H1 (cell line): ENCODE results near the gene PLXDC2. TPM values are rescaled to one million over a fixed set of nuclear protein-coding genes. Genes with fewer than 3 reads are reported as not detected.

Experiments
- CTCF ChIA-PET: fragments of 300-600 bp; sonication (Branson Sonifier 250); formaldehyde crosslinking; loops from one replicate; lab custom pipeline; 2021; ENCODE audit not compliant: partially characterized antibody; lab: Charles Lee
- POLR2A ChIA-PET: fragments of 300-600 bp; sonication (Branson Sonifier 250); formaldehyde crosslinking; loops from one replicate; lab custom pipeline; 2021; ENCODE audit warnings: inconsistent platforms; ENCODE audit not compliant: partially characterized antibody; lab: Charles Lee
- DNase-seq, 2 experiments: peaks; one replicate each; pipeline versions ENCODE4 v3.0.0 to v3.0.0-alpha.2; 2010 to 2022; ENCODE audit warnings: low spot score in 2 of 2, low read depth in 1 of 2, mixed read lengths in 1 of 2
- FAIRE-seq: peaks from 2 replicates; lab custom pipeline; 2011; peaks lifted over from hg19 to GRCh38; lab: Jason Lieb, UNC
- H2AFZ ChIP-seq: 2 replicates; pipeline ENCODE4 v1.8.1; 2012; ENCODE audit warnings: low read length, inconsistent platforms
- H2AK5ac ChIP-seq: 2 replicates; pipeline ENCODE4 v1.6.1; 2013; ENCODE audit warnings: low read depth, low read length
- H2BK120ac ChIP-seq: replicated peaks from 2 replicates; pipeline ENCODE3; 2013; ENCODE audit warnings: low read depth, low read length, inconsistent platforms
- H2BK12ac ChIP-seq: 2 replicates; pipeline ENCODE4 v1.6.1; 2013; ENCODE audit warnings: low read depth, low read length
- H2BK15ac ChIP-seq: 2 replicates; pipeline ENCODE4 v1.6.1; 2013; ENCODE audit warnings: low read length
- H2BK20ac ChIP-seq: 2 replicates; pipeline ENCODE4 v1.6.1; 2013; ENCODE audit warnings: low read length
- H2BK5ac ChIP-seq: 2 replicates; pipeline ENCODE4 v1.6.1; 2013; ENCODE audit warnings: low read depth, low read length
- H3K14ac ChIP-seq: 2 replicates; pipeline ENCODE4 v1.6.1; 2013; ENCODE audit warnings: inconsistent platforms; ENCODE audit not compliant: insufficient read length
- H3K18ac ChIP-seq: 2 replicates; pipeline ENCODE4 v1.6.1; 2013; ENCODE audit warnings: low read length; ENCODE audit errors: extremely low read depth
- H3K23ac ChIP-seq: 2 replicates; pipeline ENCODE4 v1.6.1; 2013; ENCODE audit warnings: inconsistent platforms; ENCODE audit not compliant: insufficient read length
- H3K23me2 ChIP-seq: 2 replicates; pipeline ENCODE4 v1.6.1; 2013; ENCODE audit warnings: low read depth, low read length
- H3K27ac ChIP-seq: 2 replicates; pipeline ENCODE4 v1.6.1; 2011; ENCODE audit warnings: low read depth, low read length, inconsistent platforms
- H3K27me3 ChIP-seq, 4 experiments: replicated peaks in 1 of 4; 1 replicate in 1 of 4; 2 replicates in 3 of 4; pipeline versions ENCODE4 v1.6.1 to v1.8.1; 2011 to 2013; ENCODE audit warnings: low read length in 3 of 4, mild to moderate bottlenecking in 3 of 4, inconsistent platforms in 2 of 4, mixed read lengths in 2 of 4, moderate library complexity in 1 of 4; ENCODE audit not compliant: control insufficient read depth in 3 of 4, insufficient read depth in 3 of 4; ENCODE audit errors: extremely low read depth in 1 of 4
- H3K36me3 ChIP-seq, 4 experiments: 2 replicates each; pipeline versions ENCODE4 v1.6.1 to v1.8.1; 2011 to 2013; ENCODE audit warnings: mild to moderate bottlenecking in 4 of 4, low read length in 3 of 4, moderate library complexity in 2 of 4, control low read depth in 1 of 4, inconsistent platforms in 1 of 4; ENCODE audit not compliant: insufficient read depth in 4 of 4, control insufficient read depth in 2 of 4
- H3K4ac ChIP-seq: replicated peaks from 2 replicates; pipeline ENCODE3; 2013; ENCODE audit warnings: low read length, low read depth, mixed read lengths, inconsistent platforms; ENCODE audit not compliant: insufficient read length
- H3K4me1 ChIP-seq, 4 experiments: replicated peaks in 1 of 4; 1 replicate in 1 of 4; 2 replicates in 3 of 4; pipeline versions ENCODE4 v1.6.1 to v1.8.1; 2011 to 2013; ENCODE audit warnings: low read length in 3 of 4, inconsistent platforms in 2 of 4, mixed read lengths in 1 of 4; ENCODE audit not compliant: insufficient read depth in 4 of 4, control insufficient read depth in 3 of 4
- H3K4me2 ChIP-seq, 2 experiments: 2 replicates each; pipeline versions ENCODE4 v1.6.1 to v1.8.1; 2011 to 2013; ENCODE audit warnings: low read depth in 2 of 2, low read length in 2 of 2, control low read depth in 1 of 2, inconsistent platforms in 1 of 2, mild to moderate bottlenecking in 1 of 2; ENCODE audit not compliant: insufficient read depth in 1 of 2
- H3K4me3 ChIP-seq, 4 experiments: fragments of 200-600, 300-600 bp in 1 of 4; sonication (generic), shearing (Covaris generic), sonication (Bioruptor Twin) in 1 of 4; 2 replicates each; pipeline versions ENCODE4 v1.5.1 to v1.8.1; 2011 to 2016; ENCODE audit warnings: low read length in 4 of 4, low read depth in 3 of 4, control low read depth in 2 of 4, inconsistent platforms in 2 of 4, mild to moderate bottlenecking in 2 of 4, mixed read lengths in 1 of 4, moderate library complexity in 1 of 4; ENCODE audit not compliant: insufficient read depth in 2 of 4; ENCODE audit errors: extremely low read depth in 1 of 4
- H3K56ac ChIP-seq: replicated peaks from 2 replicates; pipeline ENCODE3; 2013; ENCODE audit warnings: low read depth, mild to moderate bottlenecking, mixed read lengths, low read length, inconsistent platforms; ENCODE audit not compliant: insufficient read length
- H3K79me1 ChIP-seq: 2 replicates; pipeline ENCODE4 v1.6.1; 2013; ENCODE audit warnings: low read depth, low read length, control low read depth
- H3K79me2 ChIP-seq, 2 experiments: 2 replicates each; pipeline versions ENCODE4 v1.6.1 to v1.8.1; 2012 to 2013; ENCODE audit warnings: low read length in 2 of 2, mild to moderate bottlenecking in 2 of 2, inconsistent platforms in 1 of 2; ENCODE audit not compliant: insufficient read depth in 2 of 2, control insufficient read depth in 1 of 2
- H3K9ac ChIP-seq, 4 experiments: replicated peaks in 1 of 4; 1 replicate in 1 of 4; 2 replicates in 3 of 4; pipeline versions ENCODE4 v1.6.1 to v1.8.1; 2011 to 2013; ENCODE audit warnings: low read depth in 3 of 4, low read length in 3 of 4, control low read depth in 2 of 4, mild to moderate bottlenecking in 2 of 4, moderate library complexity in 2 of 4, inconsistent platforms in 1 of 4; ENCODE audit errors: extremely low read depth in 1 of 4
- H3K9me3 ChIP-seq, 2 experiments: 2 replicates each; pipeline versions ENCODE4 v1.6.1 to v1.8.1; 2012 to 2013; ENCODE audit warnings: mild to moderate bottlenecking in 2 of 2, moderate library complexity in 2 of 2, control low read depth in 1 of 2, inconsistent platforms in 1 of 2, low read depth in 1 of 2, low read length in 1 of 2, mixed read lengths in 1 of 2; ENCODE audit not compliant: insufficient read depth in 2 of 2
- H4K20me1 ChIP-seq, 2 experiments: replicated peaks in 1 of 2; 2 replicates each; pipeline versions ENCODE3 to v1.8.1; 2011 to 2013; ENCODE audit warnings: inconsistent platforms in 2 of 2, low read length in 2 of 2, mild to moderate bottlenecking in 1 of 2; ENCODE audit not compliant: insufficient read depth in 2 of 2, control insufficient read depth in 1 of 2
- H4K5ac ChIP-seq: 2 replicates; pipeline ENCODE4 v1.6.1; 2013; ENCODE audit warnings: low read length, low read depth, mixed read lengths, inconsistent platforms; ENCODE audit not compliant: insufficient read length
- H4K8ac ChIP-seq: 2 replicates; pipeline ENCODE4 v1.8.0; 2013; ENCODE audit warnings: mild to moderate bottlenecking, moderate library complexity, low read length, inconsistent platforms; ENCODE audit not compliant: insufficient read depth; ENCODE audit errors: extremely low read depth
- H4K91ac ChIP-seq: replicated peaks from 2 replicates; pipeline ENCODE3; 2013; ENCODE audit warnings: low read length, mixed read lengths, inconsistent platforms; ENCODE audit not compliant: insufficient read length
- BCL11A ChIP-seq, 2 experiments: IDR thresholded peaks; one replicate each; pipeline ENCODE4 v1.6.1; 2011; ENCODE audit warnings: low read depth in 2 of 2, low read length in 2 of 2, mild to moderate bottlenecking in 2 of 2
- CBX5 ChIP-seq: fragments of 300-800, 300-1000 bp; sonication (generic); IDR thresholded peaks from 2 replicates; pipeline ENCODE4 v1.7.1; 2016; ENCODE audit warnings: antibody characterized with exemption, low read length, low read depth
- E2F6 ChIP-seq: IDR thresholded peaks from 2 replicates; pipeline ENCODE4 v1.6.1; 2012; ENCODE audit warnings: inconsistent platforms
- HDAC2 ChIP-seq, 2 experiments: fragments of 300-600 bp in 1 of 2; sonication (generic) in 1 of 2; IDR thresholded peaks; 2 replicates each; pipeline ENCODE4 v1.6.1; 2011 to 2012; ENCODE audit warnings: low read depth in 2 of 2, low read length in 2 of 2, mild to moderate bottlenecking in 2 of 2, moderate library complexity in 2 of 2, borderline replicate concordance in 1 of 2, inconsistent platforms in 1 of 2
- KDM5A ChIP-seq: fragments of 200-600 bp; IDR thresholded peaks from 2 replicates; pipeline ENCODE4 v1.7.1; 2012; ENCODE audit warnings: mild to moderate bottlenecking, low read length, inconsistent platforms, mixed read lengths
- NANOG ChIP-seq: IDR thresholded peaks from 2 replicates; pipeline ENCODE4 v1.6.1; 2011; ENCODE audit warnings: low read length, low read depth, mild to moderate bottlenecking, inconsistent platforms; ENCODE audit not compliant: insufficient read depth, poor library complexity, severe bottlenecking
- NRF1 ChIP-seq: IDR thresholded peaks from 2 replicates; pipeline ENCODE4 v1.6.1; 2011; ENCODE audit warnings: mild to moderate bottlenecking, low read depth, low read length, improper control_type of control experiment
- POLR2A ChIP-seq, 2 experiments: IDR thresholded peaks; 1 replicate in 1 of 2; 2 replicates in 1 of 2; pipeline ENCODE4 v1.6.1; 2011; ENCODE audit warnings: low read depth in 2 of 2, low read length in 2 of 2, mild to moderate bottlenecking in 2 of 2; ENCODE audit errors: control extremely low read depth in 1 of 2
- RBBP5 ChIP-seq: IDR thresholded peaks from 2 replicates; pipeline ENCODE4 v1.7.1; 2012; ENCODE audit warnings: low read depth, mild to moderate bottlenecking, inconsistent platforms, low read length, moderate library complexity, borderline replicate concordance
- RXRA ChIP-seq: IDR thresholded peaks from 2 replicates; pipeline ENCODE4 v1.6.1; 2011; ENCODE audit warnings: low read depth, mild to moderate bottlenecking, low read length, moderate library complexity; ENCODE audit not compliant: insufficient read depth
- SAP30 ChIP-seq: fragments of 300-600 bp; sonication (generic); IDR thresholded peaks from 2 replicates; pipeline ENCODE4 v1.7.1; 2012; ENCODE audit warnings: low read length, moderate library complexity, mild to moderate bottlenecking, inconsistent platforms; ENCODE audit not compliant: insufficient read depth, insufficient replicate concordance
- SP4 ChIP-seq: IDR thresholded peaks from 2 replicates; pipeline ENCODE4 v1.6.1; 2012; ENCODE audit warnings: low read length, inconsistent platforms
- SRF ChIP-seq: IDR thresholded peaks from 2 replicates; pipeline ENCODE4 v1.6.1; 2011; ENCODE audit warnings: mild to moderate bottlenecking, low read depth, low read length, moderate library complexity
- YY1 ChIP-seq: IDR thresholded peaks from 2 replicates; pipeline ENCODE4 v1.6.1; 2011; ENCODE audit warnings: low read depth, mild to moderate bottlenecking, low read length
- polyA plus RNA-seq, 7 experiments: library from polyadenylated mRNA; depleted of rRNA in 3 of 7; stranded (reverse) in 5 of 7; unstranded in 2 of 7; fragments of >200 nt in 5 of 7; fragments of 200-250 nt in 2 of 7; gene quantifications; 1 replicate in 5 of 7; 2 replicates in 1 of 7; 4 replicates in 1 of 7; pipeline versions ENCODE4 v1.2.1 to v1.2.3, GENCODE V29; 2011 to 2013; ENCODE audit warnings: missing spikeins in 2 of 7, mixed read lengths in 2 of 7
- total RNA-seq: library from RNA; stranded (reverse); fragmentation: NEBNext Ultra II Directional; extraction: Animal tissue kit (Norgen Biotek cat#: 25700); gene quantifications from 2 replicates; pipeline ENCODE4 v1.2.1, GENCODE V29; 2021
- TF ChIP-seq, protein P1 (sequence below): IDR thresholded peaks from 2 replicates; pipeline ENCODE4 v1.6.1; 2012; ENCODE audit warnings: inconsistent platforms

PLXDC2 gene
- total and polyA plus RNA-seq, 2 of the 8 experiments (the other 6 are each of a cell fraction or from before 2014, with no cell fraction given) = 23.0 to 40.5 TPM

DNA sequence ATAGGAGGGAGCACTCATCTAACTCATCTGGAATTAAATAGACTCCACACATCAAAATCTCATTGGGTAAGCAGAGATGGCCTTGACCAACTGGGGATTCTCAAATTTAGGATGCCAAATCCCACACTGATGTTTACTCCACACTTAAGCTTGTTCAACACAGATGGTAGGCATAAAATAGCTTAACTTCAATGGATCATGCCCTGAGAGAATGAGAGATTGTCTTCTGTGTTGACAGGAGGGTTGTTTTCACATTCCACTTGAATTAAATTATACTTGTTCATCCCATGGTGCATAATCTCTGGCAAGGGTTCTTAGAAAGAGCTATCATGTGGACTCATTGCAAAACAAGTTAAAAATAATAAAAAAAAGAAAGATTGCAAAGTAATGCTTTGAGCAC lies 391.4 kb downstream of the PLXDC2 start:
- no peak overlapping the region for H2BK120ac ChIP-seq
- peaks cover 0 to 4% (median 2%) of the 10 kb centered on the region in 4 experiments; a peak in 3 of 8 replicates for H3K36me3 ChIP-seq
- no peaks in the 10 kb centered on the region for H3K79me1 ChIP-seq
- no peak overlapping the region for H3K4me3 ChIP-seq
- no peaks in the 10 kb centered on the region for H3K27me3 ChIP-seq
- no peak overlapping the region for H2BK12ac ChIP-seq
- no peak overlapping the region for H3K14ac ChIP-seq
- H2BK20ac ChIP-seq = no peak overlapping the region
- no peak overlapping the region for H3K18ac ChIP-seq
- H3K4me2 ChIP-seq = no peak overlapping the region
- POLR2A ChIA-PET = no interaction called here
- H4K91ac ChIP-seq = no peak overlapping the region
- H3K27ac ChIP-seq = no peak overlapping the region
- no peak overlapping the region for H3K23ac ChIP-seq
- FAIRE-seq (no peak), DNase-seq (no peak)
- no peak overlapping the region for H2AFZ ChIP-seq
- H3K4ac ChIP-seq = no peak overlapping the region
- H4K5ac ChIP-seq = no peak overlapping the region
- no peak overlapping the region for H3K56ac ChIP-seq
- no peak overlapping the region for H2AK5ac ChIP-seq
- no peak for TF ChIP-seq RXRA
- TF ChIP-seq SRF = no peak
- TF ChIP-seq NRF1 = no peak
- no peak for TF ChIP-seq CBX5
- TF ChIP-seq YY1 = no peak
- TF ChIP-seq HDAC2 (IDR thresholded peaks at IDR 0.05; ENCODE audit: borderline replicate concordance in 1 of 2, low read depth in 2 of 2, low read length in 2 of 2) = no peak
- TF ChIP-seq POLR2A (IDR thresholded peaks at IDR 0.05; ENCODE audit: control extremely low read depth in 1 of 2, low read depth in 2 of 2, low read length in 2 of 2) = no peak
- TF ChIP-seq, protein P1, sequence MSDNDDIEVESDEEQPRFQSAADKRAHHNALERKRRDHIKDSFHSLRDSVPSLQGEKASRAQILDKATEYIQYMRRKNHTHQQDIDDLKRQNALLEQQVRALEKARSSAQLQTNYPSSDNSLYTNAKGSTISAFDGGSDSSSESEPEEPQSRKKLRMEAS = no peak
- no peak for TF ChIP-seq SAP30
- no peak for TF ChIP-seq RBBP5
- no peak for TF ChIP-seq E2F6
- TF ChIP-seq BCL11A (IDR thresholded peaks at IDR 0.05; ENCODE audit: low read depth in 2 of 2, low read length in 2 of 2) = no peak
- no peak for TF ChIP-seq SP4
- no peak for TF ChIP-seq NANOG
- TF ChIP-seq KDM5A = no peak
- no peak overlapping the region for H3K9ac ChIP-seq
- H2BK5ac ChIP-seq = no peak overlapping the region
- H3K79me2 ChIP-seq = no peaks in the 10 kb centered on the region
- H4K20me1 ChIP-seq = no peaks in the 10 kb centered on the region
- H3K9me3 ChIP-seq = peaks cover 0 to 6% of the 10 kb centered on the region in 2 experiments; a peak in 1 of 4 replicates
- H3K23me2 ChIP-seq = no peaks in the 10 kb centered on the region
- H3K4me1 ChIP-seq = peaks cover 0 to 3% (median 0%) of the 10 kb centered on the region in 4 experiments; a peak in 1 of 7 replicates
- no peak overlapping the region for H2BK15ac ChIP-seq
- H4K8ac ChIP-seq = no peak overlapping the region
- CTCF ChIA-PET = no interaction called here
